NOMO-1 treated with DMSO at 0.1 percent for 48 hours (cell line): ENCODE data around the gene PDK4.

ENCODE experiments used
- DNase-seq: peaks from one replicate; lab custom pipeline; 2025; ENCODE audit not compliant: unreplicated experiment; lab: John Stamatoyannopoulos, UW

Gene PDK4

DNA sequence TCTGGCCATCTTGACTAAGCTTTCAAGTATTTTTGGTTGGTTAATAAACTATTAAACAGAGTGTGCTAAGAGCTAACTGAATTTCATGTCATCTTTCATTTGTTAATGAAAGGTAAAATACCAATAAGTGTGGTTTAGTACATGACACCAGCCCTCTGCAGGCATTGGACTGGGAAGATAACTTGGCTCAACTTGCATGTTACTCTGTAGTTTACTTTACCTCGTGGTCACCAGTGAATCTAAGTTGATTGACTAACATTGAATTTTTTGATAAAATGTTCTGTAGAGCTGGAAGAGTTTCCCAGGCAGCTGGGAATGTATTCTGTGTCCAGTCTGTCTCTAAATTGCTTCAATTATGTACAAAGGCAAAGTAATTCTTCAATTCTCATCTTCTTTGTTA lies 60.7 kb downstream of the PDK4 start:
- no peak for DNase-seq

DNA sequence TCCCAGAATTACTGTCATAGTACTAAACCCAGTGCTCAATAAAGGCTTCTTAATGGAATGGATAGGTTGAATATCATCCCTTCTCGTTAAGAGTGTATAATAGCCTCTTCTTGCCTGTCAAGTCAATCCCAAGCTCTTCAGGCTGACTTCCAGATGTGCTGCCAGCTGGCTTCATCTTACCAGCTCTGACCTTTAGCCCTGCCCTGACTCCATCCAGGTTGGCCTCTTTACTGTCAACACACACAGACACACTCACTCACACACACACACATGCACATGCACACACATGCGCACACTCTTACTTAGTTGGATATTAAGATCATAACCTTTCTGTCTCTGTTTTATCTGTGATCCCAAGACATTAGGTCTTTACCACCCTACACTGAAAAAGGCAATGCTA lies 61.5 kb downstream of the PDK4 start:
- DNase-seq = no peak
